Mesodermal cell (in vitro differentiated cells): ENCODE results near the gene PVR.

Experiments
- H3K27ac ChIP-seq: 2 replicates; pipeline ENCODE4 v1.7.0; 2013; ENCODE audit warnings: mild to moderate bottlenecking, low read depth, low read length, moderate library complexity; ENCODE audit not compliant: severe bottlenecking
- H3K36me3 ChIP-seq: 2 replicates; pipeline ENCODE4 v1.7.1; 2013; ENCODE audit warnings: mild to moderate bottlenecking, low read length, moderate library complexity; ENCODE audit not compliant: control insufficient read depth, insufficient read depth
- H3K4me1 ChIP-seq: one replicate; pipeline ENCODE4 v1.7.1; 2013; ENCODE audit warnings: mild to moderate bottlenecking, low read length; ENCODE audit not compliant: insufficient read depth, control insufficient read depth, poor library complexity, severe bottlenecking
- H3K4me3 ChIP-seq: 2 replicates; pipeline ENCODE4 v1.7.0; 2013; ENCODE audit warnings: low read length, control low read depth, mild to moderate bottlenecking; ENCODE audit not compliant: insufficient read depth, poor library complexity, severe bottlenecking; ENCODE audit errors: extremely low read depth
- H3K9me3 ChIP-seq: 2 replicates; pipeline ENCODE4 v1.7.1; 2013; ENCODE audit warnings: mild to moderate bottlenecking, low read length, moderate library complexity; ENCODE audit not compliant: control insufficient read depth
- WGBS, 2 experiments: methylation state at CpG; one replicate each; pipeline ENCODE4 v1.1.5; 2013; ENCODE audit warnings: missing lambda C conversion rate in 2 of 2; ENCODE audit not compliant: insufficient coverage in 2 of 2; 5-methylcytosine and 5-hydroxymethylcytosine counted together

The PVR gene

GRCh38 chr19:44686896-44687295, 43.2 kb downstream of the PVR start:
- Histone ChIP-seq H3K9me3 (no peaks in the 10 kb centered on the region), H3K4me3 (no peak overlapping the region), H3K27ac (no peak overlapping the region), H3K4me1 (peaks cover 12% of the 10 kb centered on the region), H3K36me3 (no peaks in the 10 kb centered on the region)
- WGBS, 2 experiments, result 86 to 89% methylated on average over 2 to 3 of the region's 4 CpGs

DNA sequence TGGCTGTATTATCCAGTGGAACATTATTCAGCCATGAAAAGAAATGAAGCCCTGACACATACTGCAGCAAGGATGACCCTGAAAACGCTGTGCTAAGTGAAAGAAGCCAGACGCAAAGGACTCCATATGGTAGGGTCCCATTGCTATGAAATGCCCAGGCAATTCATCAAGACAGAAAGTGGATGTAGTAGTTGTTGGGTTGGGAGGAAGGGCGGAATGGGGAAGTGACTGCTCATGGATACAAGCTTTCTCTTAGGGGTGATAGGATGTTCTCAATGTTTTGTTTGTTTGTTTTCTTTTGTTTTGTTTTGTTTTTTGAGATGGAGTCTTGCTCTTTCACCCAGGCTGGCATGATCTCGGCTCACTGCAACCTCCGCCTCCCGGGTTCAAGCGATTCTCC, 44.2 kb downstream of the PVR start:
- H3K9me3 ChIP-seq, result no peaks in the 10 kb centered on the region
- 90 to 92% methylated on average over 7 of the region's 7 CpGs for WGBS, 2 experiments
- H3K27ac ChIP-seq, result no peak overlapping the region
- peaks cover 19% of the 10 kb centered on the region for H3K4me1 ChIP-seq
- H3K4me3 ChIP-seq, result no peak overlapping the region
- no peaks in the 10 kb centered on the region for H3K36me3 ChIP-seq

DNA sequence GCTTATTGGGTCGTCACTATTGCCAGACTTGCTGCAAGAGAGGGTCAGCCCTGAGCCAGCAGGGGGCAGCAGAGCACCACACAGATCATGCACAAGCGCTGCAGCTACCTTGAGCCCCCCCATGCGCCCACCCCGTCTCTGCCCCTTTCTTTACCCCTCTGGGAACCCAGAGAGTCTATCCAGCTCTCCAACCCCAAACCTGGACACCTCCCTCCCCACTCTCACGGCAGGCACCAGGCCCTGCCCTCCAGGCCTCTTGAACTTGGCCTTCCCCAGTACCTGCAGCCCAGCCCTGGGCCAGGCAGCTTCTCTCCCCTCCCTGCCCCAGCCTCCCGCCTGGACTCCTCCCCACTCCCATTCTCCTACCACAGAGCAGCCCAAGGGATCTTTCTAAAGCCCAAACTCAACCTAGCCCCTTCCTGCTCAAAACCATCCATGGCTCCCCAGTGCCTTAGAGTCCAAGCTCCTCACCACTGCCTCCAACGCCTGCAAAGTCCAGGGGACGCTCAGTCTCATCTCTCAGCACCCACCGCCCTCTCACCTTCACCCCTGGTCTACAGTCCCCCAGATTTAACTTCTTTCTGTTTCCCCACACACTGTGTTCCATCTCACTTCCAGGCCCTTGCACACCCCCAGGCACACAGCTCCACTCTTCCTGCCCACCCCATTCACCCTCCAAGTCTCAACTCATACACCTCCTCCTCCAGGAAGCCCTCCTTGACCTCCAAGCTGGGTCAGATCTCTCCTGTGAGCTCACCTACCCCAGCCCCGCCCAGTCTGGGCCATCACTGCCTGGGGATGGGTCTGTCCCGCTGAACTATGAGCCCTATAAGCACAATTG, 45.8 kb downstream of the PVR start:
- Histone ChIP-seq H3K27ac (no peak overlapping the region), H3K4me1 (peaks cover 19% of the 10 kb centered on the region), H3K4me3 (no peak overlapping the region), H3K36me3 (no peaks in the 10 kb centered on the region), H3K9me3 (no peaks in the 10 kb centered on the region)
- WGBS, 2 experiments, result 42 to 46% methylated on average over 10 of the region's 11 CpGs

DNA sequence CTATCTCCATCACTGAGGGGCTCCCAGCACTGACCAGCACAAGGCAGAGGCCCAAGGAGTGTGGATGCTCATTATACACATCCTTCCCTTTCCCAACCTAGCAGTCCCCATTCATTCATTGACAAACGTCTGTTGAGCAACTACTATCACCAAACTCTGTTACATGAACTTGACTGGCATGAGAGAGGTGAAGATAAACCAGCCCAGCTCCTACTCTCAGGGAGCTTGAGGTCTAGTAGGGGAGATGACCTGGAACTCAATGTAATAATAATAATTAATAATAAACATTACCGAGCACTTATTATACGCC, 46.4 kb downstream of the PVR start:
- H3K9me3 ChIP-seq, result no peaks in the 10 kb centered on the region
- no peak overlapping the region for H3K27ac ChIP-seq
- no peaks in the 10 kb centered on the region for H3K36me3 ChIP-seq
- no CpG with 5 or more reads among the region's 3 CpGs for WGBS, 2 experiments
- H3K4me3 ChIP-seq, result no peak overlapping the region
- H3K4me1 ChIP-seq, result peaks cover 19% of the 10 kb centered on the region

GRCh38 chr19:44692379-44692721, 48.6 kb downstream of the PVR start:
- 79 to 88% methylated on average over 2 to 3 of the region's 5 CpGs for WGBS, 2 experiments
- Histone ChIP-seq H3K36me3 (no peaks in the 10 kb centered on the region), H3K4me1 (peaks cover 10% of the 10 kb centered on the region), H3K27ac (no peak overlapping the region), H3K9me3 (no peaks in the 10 kb centered on the region), H3K4me3 (no peak overlapping the region)

GRCh38 chr19:44694184-44694579, 50.5 kb downstream of the PVR start:
- Histone ChIP-seq H3K4me3 (no peak overlapping the region), H3K4me1 (peaks cover 10% of the 10 kb centered on the region), H3K9me3 (no peaks in the 10 kb centered on the region), H3K36me3 (no peaks in the 10 kb centered on the region), H3K27ac (no peak overlapping the region)
- 86% methylated on average over 1 of the region's 2 CpGs; no CpG with 5 or more reads in 1 of the 2 experiments for WGBS, 2 experiments

DNA sequence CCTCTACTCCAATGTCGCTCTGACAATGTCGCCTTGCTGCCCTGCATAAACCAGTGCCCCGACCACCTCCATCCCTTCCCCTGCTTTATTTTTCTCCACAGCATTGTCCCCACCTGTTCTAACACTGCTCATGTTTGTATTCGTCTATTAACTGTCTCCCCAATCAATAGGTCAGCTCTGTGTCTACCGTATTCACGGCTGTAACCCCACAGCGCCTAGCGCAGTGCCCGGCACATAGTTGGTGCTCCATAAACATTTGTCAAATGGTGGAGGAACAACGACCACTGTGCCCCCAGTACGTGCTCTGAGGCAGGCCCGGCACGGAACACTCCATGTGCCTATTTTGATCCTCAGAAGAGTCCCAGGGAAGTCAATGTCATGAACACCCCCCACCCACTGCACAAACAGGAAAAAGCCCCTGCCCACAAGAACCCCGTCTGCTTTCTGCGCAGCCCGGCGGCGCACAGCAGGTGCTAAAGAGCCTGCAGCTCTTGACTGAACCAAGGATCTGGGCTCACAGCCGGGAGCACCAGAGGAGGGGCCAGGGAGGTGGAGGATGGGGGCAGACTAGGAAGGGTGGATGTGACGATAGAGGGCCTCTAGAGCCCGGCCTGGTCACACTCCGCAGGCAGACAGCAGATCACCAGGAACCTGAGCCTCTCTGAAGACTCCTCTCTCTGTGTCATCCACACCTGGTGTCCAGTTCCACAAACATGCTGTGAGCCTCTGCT, 53.4 kb downstream of the PVR start:
- Histone ChIP-seq H3K36me3 (no peaks in the 10 kb centered on the region), H3K4me1 (peaks cover 5% of the 10 kb centered on the region), H3K9me3 (no peaks in the 10 kb centered on the region), H3K4me3 (no peak overlapping the region), H3K27ac (no peak overlapping the region)
- WGBS, 2 experiments, result 71 to 73% methylated on average over 16 to 20 of the region's 22 CpGs

- H3K4me1 ChIP-seq, result no peaks in the 10 kb centered on the region
- H3K4me3 ChIP-seq, result no peak overlapping the region
- H3K36me3 ChIP-seq, result no peaks in the 10 kb centered on the region
- no peak overlapping the region for H3K27ac ChIP-seq
- H3K9me3 ChIP-seq, result no peaks in the 10 kb centered on the region
- WGBS, 2 experiments, result 83 to 100% methylated on average over 3 to 4 of the region's 4 CpGs
Measured at GRCh38 chr19:44697670-44698034, 53.9 kb downstream of the PVR start.

GRCh38 chr19:44698492-44699201, 54.9 kb downstream of the PVR start, which contains the start of gene CEACAM16:
Gene CEACAM16 (plus strand): TSS chr19:44699151. CDS start chr19:44701457, 2,306 bp downstream.
- no peaks in the 10 kb centered on the region for H3K9me3 ChIP-seq
- 96% methylated on average over 9 to 10 of the region's 13 CpGs for whole genome bisulfite sequencing, 2 experiments
- H3K4me3 ChIP-seq, result no peak within 1 kb of the TSS
- H3K27ac ChIP-seq, result no peak within 1 kb of the TSS
- no peaks in the 10 kb centered on the region for H3K4me1 ChIP-seq
- no peaks in the 10 kb centered on the region for H3K36me3 ChIP-seq

DNA sequence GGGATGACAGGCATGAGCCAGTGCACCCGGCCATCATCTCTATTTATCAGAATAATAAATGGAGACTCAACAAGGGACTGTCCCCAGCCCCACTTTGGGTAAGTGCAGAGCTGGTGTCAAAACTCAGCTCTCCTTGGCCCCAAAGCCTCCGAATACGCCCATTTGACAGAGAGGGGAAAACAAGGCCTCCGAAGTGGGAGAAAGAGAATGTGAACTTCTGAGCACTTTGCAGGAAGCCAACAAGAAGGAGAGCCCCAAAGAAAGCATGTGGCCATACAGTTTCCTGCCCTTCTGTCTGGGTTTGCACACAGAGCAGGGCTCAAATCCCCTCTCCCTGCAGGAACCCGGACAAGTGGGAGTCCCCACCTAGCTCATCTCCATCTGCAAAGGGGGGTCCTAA, 56.8 kb downstream of the PVR start:
- H3K9me3 ChIP-seq, result no peaks in the 10 kb centered on the region
- no peaks in the 10 kb centered on the region for H3K36me3 ChIP-seq
- H3K4me1 ChIP-seq, result no peaks in the 10 kb centered on the region
- 88 to 93% methylated on average over 3 to 4 of the region's 5 CpGs for WGBS, 2 experiments
- H3K27ac ChIP-seq, result no peak overlapping the region
- H3K4me3 ChIP-seq, result no peak overlapping the region
